HG03066 (cell line): Measurements from ENCODE around the gene TEAD1.
"Not testable (repeated sequence)": the region's sequence is repeated elsewhere in the genome, so short reads cannot be mapped to it uniquely, and the experiment has no call there.

ENCODE experiments used
- ATAC-seq: cut with Tn5 transposase; IDR thresholded peaks from one replicate; pipeline ENCODE4 v1.9.1; 2021; ENCODE audit warnings: low read depth; ENCODE audit not compliant: unreplicated experiment

TEAD1 gene

GRCh38 chr11:12758117-12758516 lies 83.9 kb downstream of the TEAD1 start:
- ATAC-seq, result not testable (repeated sequence)

DNA sequence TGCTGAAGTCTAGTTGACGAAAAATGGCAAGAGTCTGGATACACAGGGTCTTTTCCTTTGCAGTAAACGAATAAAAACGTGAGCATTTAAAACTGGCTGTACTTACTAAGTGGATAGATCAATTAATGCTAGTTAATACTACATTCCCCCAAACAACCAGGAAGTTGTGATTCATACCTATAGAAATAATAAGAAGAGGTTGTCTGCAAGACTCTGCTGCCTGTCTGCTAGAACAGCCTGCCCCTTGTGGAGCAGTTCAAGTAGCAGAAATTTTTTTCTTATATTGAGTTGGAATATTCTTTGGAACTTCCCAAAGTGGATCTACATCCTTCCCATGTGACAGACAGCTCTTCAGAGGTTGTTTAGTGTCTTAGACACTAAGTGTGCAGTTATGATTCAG lies 86.8 kb downstream of the TEAD1 start:
- no peak for ATAC-seq

- ATAC-seq, result no peak
These were observed 88.1 kb downstream of the TEAD1 start for GRCh38 chr11:12762278-12762677.

GRCh38 chr11:12762696-12763324 lies 88.6 kb downstream of the TEAD1 start:
- ATAC-seq, result no peak

DNA sequence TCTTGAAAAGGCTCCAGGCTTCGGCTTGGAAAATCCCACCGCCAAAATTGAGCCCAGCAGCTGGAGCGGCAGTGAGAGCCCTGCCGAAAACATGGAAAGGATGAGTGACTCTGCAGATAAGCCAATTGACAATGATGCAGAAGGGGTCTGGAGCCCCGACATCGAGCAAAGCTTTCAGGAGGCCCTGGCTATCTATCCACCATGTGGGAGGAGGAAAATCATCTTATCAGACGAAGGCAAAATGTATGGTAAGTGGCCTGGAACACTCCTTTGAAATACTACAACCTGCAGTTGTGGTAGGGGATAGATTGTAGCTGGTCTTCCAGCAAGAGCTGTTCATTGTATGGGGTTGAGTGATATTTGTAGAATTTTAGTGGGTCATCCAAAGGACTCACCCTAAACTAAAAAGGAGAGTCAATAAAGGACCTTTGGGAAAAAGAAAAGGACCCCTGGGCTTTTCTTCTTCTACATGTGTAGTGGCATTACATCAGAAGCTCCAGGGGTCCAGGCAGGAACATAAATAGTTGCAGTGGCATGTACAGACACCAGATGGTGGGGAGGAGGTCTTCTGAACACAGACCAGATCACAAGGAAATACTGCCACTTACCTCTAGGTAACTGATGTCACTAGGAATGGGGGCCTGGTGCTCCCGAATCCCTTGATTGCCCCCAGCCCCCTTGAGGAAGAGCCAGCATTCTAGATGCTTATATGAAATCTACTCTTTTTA lies 90.1 kb downstream of the TEAD1 start:
- no peak for ATAC-seq

DNA sequence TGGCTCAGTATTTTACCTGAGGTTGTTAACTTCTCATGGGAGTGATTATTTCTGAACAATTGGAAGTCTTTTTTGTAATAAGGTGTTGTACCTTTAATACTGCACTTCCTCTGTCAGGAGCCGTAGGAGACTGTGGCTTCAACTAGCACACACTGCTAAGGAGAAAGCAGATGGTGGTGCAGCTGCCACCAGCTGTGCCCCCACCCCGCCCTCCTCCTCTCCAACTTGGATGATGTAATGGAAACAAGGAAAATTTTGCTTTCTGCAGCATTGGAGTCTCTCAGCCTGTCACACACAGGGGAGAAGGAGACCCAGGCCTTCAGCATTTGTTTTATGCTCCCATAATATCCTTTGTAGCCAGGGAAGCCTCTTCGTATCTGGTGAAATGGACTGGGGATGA lies 91.2 kb downstream of the TEAD1 start:
- ATAC-seq, result no peak

GRCh38 chr11:12767027-12767426 lies 92.8 kb downstream of the TEAD1 start:
- no peak for ATAC-seq

GRCh38 chr11:12767577-12767976 lies 93.4 kb downstream of the TEAD1 start:
- ATAC-seq, result no peak

DNA sequence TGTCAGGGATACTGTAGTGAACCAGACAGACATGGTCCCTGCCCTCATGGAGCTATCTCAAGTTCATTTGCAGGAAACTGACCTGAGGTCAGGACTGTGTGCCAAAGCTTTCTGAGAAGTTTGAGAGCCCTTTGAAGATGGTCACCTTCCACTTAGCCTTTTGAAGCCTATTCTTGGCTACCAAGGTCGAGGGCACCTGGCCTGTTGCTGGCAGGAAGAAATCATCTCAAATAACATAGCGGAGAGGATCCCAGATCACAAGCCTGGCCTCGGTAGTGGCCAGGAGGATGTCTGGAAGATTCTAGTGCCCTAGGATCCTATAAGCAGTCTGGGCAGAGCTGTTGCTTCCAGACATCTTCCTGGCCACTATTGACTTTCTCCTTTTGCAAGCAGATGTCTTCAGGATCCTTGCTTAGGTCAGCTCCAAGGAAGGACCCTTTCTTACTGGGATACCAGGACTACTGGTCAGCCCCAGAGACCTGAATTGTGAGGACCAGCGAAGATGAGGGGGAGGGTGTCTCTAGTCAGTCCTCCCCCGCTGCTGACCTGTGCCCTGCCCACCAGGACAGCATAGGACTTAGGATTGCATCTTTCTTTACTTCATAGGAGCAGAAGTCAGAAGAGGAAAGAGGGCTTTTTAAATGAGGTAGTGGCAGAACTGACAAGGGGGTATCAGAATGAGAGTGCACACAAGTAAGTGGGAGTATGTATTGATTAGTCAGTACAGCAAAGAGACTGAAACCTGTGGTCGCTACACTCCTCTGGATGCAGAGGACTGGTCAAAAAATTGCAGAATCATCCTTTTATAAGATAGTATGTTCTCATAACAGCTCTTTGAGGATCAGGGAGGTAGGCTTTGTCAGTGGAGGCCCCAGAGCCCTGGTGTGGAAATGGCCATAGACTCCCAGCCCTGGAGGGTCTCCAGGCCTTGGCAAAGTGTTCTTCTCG lies 94.8 kb downstream of the TEAD1 start:
- no peak for ATAC-seq

DNA sequence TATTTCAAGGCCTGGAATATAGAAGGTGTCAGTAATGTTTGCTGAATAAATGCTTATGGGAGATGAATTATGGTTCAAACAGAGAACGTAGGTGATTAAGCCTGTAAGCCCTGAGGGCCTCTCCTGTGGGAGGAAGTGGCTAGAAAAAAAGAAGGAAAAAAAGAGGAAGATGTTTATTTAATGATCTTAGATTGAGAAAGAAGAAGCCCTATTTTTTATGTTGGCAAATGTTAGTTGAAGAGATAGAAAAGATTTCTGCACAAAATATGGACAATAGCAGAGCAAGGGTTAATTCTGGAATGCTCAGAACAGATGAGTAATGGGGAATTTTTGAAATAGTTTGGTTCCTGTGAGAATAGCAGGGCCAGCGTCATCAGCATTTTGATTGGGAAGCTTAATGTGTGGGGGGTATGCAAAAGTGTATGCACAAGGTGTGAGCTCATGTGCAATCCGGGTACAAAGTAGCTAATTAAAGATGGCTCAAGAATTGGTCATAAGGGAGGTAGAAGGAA lies 95.7 kb downstream of the TEAD1 start:
- ATAC-seq, result no peak

- no peak for ATAC-seq
These were observed 96.2 kb downstream of the TEAD1 start for GRCh38 chr11:12770435-12770834.

DNA sequence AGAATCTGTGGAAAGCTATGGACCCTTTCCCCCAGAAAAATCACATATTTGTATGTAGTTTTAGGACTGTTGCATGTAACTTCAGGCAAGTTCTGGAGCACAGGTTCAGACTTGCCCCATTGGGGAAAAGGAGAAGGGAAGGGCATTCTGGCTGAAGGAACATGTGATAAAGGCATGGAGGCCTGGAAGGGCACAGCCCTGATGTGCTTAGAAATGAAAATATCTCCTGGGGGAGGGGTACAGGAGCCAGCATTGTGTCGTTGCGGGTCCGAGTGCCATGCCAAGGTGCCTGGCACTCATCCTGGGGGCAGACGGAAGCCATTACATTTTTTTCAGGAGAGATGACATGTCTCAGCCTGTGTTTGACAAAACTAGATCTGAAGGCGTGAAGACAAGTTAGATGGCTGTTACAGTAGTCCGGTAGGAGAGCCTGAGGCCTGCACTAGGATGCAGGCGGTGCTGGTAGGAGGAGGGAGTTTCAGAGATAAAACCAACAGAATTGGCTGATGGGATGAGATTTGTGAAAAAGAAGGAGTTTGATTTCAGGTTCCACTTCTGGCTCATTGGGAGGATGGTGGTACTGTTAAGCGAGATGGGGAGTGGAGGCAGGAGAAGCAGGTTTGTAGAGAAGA lies 96.9 kb downstream of the TEAD1 start:
- no peak for ATAC-seq

GRCh38 chr11:12771875-12772274 lies 97.7 kb downstream of the TEAD1 start:
- no peak for ATAC-seq

DNA sequence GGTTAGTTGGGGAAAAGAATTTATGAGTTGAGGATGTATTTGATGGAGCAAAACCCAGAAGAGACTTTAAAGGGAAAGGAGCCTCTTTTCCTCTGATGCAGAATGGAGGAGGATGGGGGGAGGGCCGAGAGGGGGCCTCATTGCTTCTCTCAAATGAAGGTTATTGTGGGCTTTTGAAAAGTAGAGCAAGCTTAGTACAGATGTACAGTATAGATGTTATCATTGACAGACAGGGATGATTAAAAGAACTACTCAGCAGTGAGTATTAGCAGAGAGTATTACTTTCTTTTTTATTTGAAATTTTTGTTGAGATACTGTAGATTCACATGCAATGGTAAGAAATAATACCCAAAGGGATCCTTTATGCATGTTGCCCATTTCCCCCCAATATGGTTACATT lies 98.1 kb downstream of the TEAD1 start:
- ATAC-seq, result no peak

DNA sequence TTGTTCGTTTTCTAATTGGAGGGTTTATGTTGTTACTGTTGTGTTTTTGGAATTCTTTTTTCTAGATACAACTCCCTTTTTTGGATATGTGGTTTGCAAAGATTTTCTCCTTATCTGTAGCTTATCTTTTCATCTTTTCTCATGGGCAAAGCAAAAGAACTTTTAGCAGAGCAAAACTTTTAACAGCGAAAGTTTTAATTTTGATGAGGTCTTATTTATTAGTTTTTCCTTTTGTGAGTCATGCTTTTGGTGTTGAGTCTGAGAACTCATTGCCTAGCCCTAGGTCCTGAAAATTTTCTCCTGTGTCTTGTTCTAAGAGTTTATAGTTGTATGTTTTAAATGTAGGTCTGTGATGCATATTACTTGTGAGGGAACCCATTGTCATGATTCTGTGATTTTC lies 99.4 kb downstream of the TEAD1 start:
- ATAC-seq, result no peak

DNA sequence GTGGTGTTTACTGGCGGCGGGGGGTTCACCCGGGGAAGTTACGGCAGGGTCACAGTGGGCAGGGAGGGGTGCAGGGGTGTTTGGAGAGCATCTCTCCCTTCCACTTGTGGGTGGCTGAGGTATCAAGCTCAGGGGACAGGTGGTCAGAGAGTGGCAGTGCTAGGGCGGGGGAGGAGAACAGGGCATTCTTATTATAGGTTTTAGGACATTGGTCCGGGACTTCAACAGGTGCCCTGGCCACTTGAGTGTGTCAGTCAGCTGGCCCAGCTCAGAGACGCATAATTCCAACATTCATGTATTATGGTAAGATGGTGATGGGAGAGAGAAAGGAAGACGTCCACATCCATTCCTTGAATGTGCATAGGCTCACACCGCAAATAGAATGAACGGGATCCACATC lies 101.7 kb downstream of the TEAD1 start:
- no peak for ATAC-seq

GRCh38 chr11:12777208-12777874 lies 103.1 kb downstream of the TEAD1 start:
- no peak for ATAC-seq

- no peak for ATAC-seq
These were observed 104.2 kb downstream of the TEAD1 start for GRCh38 chr11:12778240-12778905.

DNA sequence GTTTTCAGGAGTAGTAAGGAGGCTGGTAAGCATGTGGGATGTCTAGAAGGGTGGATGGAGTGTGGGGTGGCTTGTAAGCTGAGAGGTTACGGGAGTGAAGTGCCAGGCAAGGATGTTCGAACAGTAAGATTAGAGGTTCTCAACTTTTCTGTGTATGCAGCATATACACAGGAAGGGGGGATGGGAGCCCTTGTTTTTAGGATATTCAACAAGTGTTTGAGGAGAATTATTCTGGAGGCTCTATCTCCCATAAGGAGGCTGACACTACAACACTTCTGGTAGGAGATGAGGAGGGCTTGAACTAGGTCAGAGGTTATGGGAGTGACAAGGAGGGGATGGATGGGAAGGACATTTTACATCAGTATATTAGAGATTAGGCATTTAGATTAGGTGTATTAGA lies 109.5 kb downstream of the TEAD1 start:
- ATAC-seq, result no peak

DNA sequence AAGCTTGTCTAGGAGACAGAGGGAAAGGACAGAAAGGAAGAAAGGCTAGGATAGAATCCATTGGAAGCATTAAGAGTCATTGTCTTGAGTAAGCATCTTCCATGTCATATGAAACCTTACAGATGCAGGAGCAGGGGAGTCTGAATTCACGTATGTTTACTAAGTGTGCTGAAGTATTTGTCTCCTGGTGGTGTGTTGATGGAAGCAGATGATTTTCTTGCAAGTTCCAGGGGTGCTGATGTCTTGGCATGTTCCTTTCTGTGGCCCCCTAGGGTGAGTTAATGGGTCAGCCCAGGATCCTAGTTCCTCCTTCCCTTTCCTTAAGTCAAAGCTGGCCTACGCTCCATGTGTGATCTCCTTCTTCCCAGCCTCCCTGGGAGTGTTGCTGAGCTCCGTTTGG lies 110.2 kb downstream of the TEAD1 start:
- ATAC-seq, result no peak
